NOMO-1 (cell line): ENCODE results near the gene ACAD11.
A peak's percentile ranks its signal among the peaks of the same experiment; 100 is the strongest.
"Not testable (repeated sequence)": the region's sequence is repeated elsewhere in the genome, so short reads cannot be mapped to it uniquely, and the experiment has no call there.

Source experiments
- DNase-seq, 2 experiments: peaks; one replicate each; lab custom pipeline; 2025; ENCODE audit not compliant: unreplicated experiment in 2 of 2; lab: John Stamatoyannopoulos, UW

ACAD11 gene

GRCh38 chr3:132556508-132557159 lies 103.0 kb downstream of the ACAD11 start:
- DNase-seq, result no peak

DNA sequence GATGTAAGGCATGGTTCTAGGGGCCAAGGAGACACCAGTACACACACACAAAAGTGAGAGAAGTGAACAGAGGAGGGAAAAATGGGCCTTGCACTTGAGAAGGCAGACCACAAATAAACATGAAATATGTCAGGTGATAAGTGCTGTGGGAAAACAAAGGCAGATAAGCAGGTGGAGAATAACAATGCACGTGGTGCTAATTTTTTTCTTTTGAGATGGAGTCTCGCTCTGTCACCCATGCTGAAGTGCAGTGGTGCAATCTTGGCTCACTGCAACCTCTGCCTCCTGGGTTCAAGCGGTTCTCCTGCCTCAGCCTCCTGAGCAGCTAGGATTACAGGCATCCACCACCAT lies 103.6 kb downstream of the ACAD11 start:
- not testable (repeated sequence) for DNase-seq

DNA sequence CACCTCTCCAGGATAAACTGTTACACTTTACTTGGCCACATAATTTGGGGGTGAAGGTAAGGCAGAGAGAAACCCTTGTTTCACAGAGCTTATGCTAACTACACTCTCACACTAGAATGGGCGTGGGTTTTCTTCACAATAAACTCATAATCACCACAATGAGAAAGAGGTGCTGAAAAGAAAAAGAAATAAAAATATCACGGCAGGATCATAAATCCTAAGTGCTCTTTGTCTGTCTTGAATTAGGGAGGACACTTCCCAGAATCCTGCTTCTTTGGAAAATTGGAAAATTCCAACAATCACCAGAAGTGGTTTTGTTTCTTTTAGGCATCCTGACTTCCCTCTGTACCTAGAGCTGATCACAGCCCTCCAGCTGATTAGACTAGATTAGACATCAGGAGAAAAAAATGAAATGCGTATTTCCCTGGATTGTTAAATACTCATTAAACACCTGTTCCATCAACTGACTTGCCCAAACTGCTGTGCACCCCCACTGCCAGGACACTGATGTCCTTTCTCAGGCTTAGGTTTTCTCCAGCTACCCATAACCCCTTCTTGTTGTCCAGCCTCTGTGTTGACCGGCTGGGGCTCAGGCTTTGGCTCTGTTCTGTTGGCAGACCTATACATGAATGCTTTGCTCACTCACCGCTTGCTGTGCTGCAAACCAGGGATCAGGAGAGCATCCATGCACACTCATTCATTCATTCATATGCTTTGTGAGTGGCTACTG lies 104.1 kb downstream of the ACAD11 start:
- DNase-seq, result no peak

DNA sequence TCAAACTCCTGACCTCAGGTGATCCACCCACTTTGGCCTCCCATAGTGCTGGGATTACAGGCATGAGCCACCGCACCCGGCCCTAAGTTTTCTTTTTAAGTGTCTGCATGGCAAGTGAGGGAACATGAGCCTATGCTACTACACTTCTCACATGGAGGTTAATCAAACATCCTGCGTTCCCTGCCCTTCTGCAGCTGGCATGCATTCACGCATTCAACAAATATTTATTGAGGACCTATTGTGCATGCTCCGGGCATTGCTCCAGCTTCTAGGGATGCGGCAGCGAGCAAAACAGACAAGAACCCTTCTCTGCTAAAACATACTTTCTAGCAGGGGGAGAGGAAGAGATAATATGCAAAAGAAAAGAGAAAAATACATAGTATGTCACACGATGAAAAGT lies 105.2 kb downstream of the ACAD11 start:
- DNase-seq, result no peak

GRCh38 chr3:132553826-132554225 lies 105.8 kb downstream of the ACAD11 start:
- no peak for DNase-seq

DNA sequence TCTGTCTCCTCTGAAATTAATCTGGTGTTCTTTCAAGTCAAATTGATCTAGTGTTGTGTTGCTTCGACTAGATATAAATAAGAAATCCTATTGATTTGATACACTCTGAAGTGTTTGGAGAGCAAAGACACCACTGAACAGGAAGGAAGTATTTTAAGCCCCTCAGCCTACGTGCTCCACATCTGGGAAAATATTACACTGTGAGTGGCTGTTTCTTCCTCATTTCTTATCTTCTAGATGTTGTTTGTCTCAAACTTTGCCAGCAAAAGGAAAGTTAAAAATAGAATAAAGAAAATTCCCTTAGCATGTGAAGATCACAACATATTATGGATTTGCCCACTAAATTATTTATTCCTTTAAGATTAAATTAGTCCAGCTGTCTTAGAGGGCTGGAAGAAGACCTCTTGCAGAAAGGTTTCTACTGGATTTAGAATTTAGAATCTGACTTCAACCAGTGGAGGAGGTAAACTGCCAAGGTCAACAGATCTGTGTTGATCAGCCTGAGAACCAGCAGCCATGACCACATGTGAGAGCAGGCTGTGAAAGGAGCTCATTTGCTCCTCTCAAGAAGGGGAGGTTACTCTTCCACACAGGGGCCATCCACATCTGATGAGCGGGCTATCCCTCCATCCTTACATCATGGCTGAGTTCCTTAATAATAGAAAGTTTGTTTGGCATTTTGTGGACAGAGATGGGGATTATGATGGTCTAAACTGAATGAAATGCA lies 108.9 kb downstream of the ACAD11 start:
- peak in 1 of 2 experiments; percentile 37 for DNase-seq

DNA sequence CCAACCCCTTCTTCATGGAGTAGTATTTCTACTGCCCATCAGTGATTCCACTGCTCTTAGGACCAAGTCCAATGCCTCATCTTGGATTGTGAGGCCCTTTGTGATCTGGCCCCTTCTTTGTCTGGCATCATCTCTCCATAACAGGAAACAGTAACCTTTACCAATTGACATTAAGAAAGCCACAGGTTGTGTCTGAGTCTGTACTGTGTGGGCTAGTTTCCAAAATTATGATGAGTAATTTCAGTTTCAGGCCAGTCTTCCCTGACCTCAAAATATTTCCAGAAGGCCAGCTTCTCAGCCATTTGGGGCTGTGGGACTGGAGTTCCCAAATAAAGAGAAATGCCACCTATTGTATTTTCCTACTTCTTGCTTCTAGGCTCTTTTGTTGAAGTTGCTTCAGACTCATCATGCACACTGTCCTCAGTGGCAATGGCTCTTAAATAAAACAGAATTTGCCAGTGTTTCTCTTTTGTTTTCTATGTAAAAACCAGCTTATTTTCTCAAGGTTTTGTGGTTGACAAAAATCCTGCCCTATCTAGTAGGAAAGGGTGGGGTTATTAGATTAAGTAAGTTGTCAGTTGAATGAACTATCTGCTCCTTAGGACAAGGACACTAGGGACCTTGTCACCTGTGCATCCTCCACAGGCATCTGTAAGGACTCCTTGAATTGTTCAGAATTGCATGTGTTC lies 109.6 kb downstream of the ACAD11 start:
- DNase-seq, result peak in 1 of 2 experiments; percentile 19

DNA sequence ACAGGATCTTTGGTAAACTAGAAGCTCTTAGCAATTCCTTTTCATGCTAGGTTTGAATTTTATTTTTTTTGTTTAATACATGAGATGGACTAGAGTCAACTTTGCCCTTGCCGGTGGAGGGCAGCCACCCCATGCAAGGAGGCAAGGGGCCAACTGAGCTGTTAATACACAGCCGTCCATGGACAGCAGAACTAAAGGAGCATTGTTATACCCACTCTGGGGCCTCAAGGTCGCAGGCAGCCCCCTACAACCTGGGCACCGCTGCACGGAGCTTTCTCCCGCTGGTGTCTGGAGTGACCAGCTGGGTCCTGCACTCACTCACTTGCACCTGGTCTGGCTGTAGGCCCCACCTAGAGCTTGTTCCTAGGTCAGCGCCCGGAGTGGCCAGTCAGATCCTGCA lies 110.4 kb downstream of the ACAD11 start:
- no peak for DNase-seq

DNA sequence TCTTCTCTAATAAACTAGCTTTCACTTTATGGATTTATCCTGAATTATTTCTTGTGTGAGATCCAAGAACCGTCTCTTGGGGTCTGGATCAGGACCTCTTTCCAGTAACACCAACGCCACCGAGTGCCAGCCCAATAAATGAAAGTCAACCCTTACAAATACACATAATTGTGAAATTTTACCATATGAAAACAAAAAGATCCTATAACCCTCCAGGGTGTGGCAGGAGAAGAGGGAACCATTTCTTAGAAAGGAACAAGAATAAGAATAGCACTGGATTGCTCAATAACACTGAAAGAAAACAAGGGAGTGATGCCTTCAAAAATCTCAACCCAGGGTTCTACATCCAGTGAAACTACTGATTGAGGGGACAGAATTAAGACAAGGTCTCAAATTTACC lies 114.1 kb downstream of the ACAD11 start:
- peak; percentile 66 to 80 for DNase-seq

- no peak for DNase-seq
Observed at GRCh38 chr3:132544130-132544529, 115.5 kb downstream of the ACAD11 start.

- DNase-seq, result peak; percentile 39 to 81
Observed at GRCh38 chr3:132543011-132543739, 116.4 kb downstream of the ACAD11 start.

DNA sequence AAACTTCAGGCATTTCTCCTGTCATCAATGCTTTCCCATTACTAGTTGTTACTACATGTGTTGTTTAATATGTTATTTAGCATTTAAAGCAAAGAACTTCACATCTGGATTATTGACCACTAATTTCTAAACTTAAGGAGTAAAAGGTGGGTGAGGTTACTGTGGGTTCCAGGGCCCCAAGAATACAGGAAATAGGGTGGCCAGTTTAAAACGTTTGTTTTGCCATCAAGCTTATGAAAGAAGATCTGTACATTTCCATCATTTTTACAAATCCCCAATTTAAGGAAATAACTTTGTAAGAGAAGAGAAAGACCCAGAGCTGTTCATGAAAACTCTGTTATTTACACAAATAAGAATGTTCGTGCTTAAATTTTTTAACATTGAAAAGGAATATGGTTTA lies 117.0 kb downstream of the ACAD11 start:
- DNase-seq, result peak in 1 of 2 experiments; percentile 69

DNA sequence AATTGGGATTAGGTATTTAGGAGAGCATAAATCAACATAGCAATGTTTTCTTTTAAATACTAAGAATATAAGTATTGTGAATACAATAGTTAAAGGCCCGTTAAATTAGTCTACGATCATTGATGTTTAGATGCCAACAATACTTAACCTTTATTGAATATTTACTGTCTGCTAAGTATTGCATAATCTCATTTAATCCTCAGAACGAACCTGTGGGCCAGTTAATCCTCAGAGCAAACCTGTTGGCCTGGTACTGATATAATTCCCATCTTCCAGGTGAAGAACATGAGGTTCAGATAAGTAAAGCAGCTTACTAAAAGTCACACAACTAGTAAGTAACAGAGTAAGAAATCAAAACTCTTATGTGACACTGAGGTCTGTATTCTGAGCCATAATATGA lies 119.9 kb downstream of the ACAD11 start:
- DNase-seq, result no peak

DNA sequence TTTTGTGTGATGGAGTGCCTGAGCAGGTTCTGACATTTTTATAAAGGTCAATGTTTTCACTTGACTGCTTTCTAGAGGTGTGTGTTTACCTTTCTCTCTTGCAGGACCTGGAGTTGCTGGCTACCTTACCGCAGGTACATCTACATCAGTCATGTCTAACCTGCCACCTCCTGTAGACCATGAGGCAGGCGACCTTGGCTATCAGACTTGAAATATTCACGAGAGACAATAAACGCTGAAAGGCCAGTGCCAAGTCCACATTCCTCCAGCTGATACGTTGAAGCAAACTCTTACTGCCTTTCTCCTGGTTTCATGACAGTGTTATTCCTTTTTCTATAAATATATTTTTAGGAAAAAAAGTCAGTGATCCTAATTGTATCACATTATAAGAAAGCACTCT lies 121.5 kb downstream of the ACAD11 start:
- DNase-seq, result no peak

GRCh38 chr3:132537297-132537696 lies 122.3 kb downstream of the ACAD11 start:
- DNase-seq, result no peak

- no peak for DNase-seq
Observed at GRCh38 chr3:132536442-132537153, 123.0 kb downstream of the ACAD11 start.

- DNase-seq, result peak; percentile 7 to 60
Observed at GRCh38 chr3:132535575-132536441, 123.8 kb downstream of the ACAD11 start.

- DNase-seq, result no peak
Observed at GRCh38 chr3:132530624-132531023, 129.0 kb downstream of the ACAD11 start.

DNA sequence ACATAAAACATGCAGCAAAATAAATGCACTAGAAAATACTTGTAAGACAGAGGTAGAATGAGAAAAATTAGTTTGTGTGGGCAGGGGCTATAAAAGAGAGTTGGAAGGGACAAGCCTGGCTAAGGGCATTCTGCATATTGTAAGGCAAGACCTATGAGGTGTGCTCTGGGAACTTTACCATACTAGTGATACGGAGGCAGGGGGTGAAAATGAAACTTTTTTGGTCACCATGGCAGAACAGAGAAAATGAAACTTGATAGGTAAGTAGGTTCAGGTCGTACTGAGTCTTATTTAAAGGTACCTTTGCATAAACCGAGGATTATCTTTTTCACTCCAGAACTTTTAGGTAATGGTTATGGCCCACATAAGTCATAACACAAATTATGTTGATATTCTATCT lies 137.3 kb downstream of the ACAD11 start:
- no peak for DNase-seq
